Activated CD8-positive, alpha-beta T cell treated with anti-CD3 and anti-CD28 coated beads for 36 hours (primary cell): ENCODE data around the gene INPP5F. TPM values are rescaled to one million over a fixed set of nuclear protein-coding genes. Genes with fewer than 3 reads are reported as not detected.

Source experiments
- ATAC-seq: fragments of 200-7000 bp; cut with Tn5 transposase; one replicate; pipeline ENCODE4 v1.10.0; 2021; ENCODE audit warnings: mild to moderate bottlenecking, moderate library complexity
- CTCF ChIA-PET: fragments of 350-600 bp; sonication (Branson Sonifier 250); formaldehyde crosslinking; loops from one replicate; lab custom pipeline; 2021; ENCODE audit warnings: antibody characterized with exemption; lab: Charles Lee
- POLR2A ChIA-PET: fragments of 350-600 bp; sonication (Branson Sonifier 250); formaldehyde crosslinking; loops from one replicate; lab custom pipeline; 2021; ENCODE audit warnings: antibody characterized with exemption; lab: Charles Lee
- DNase-seq: peaks from one replicate; pipeline ENCODE4 v3.0.0-alpha.2; 2020
- H3K27ac Mint-ChIP-seq: one replicate; pipeline ENCODE4 v1.8.0; 2021; ENCODE audit warnings: mild to moderate bottlenecking, mixed read lengths
- H3K27me3 Mint-ChIP-seq: one replicate; pipeline ENCODE4 v1.8.0; 2021; ENCODE audit warnings: mixed read lengths
- H3K36me3 Mint-ChIP-seq: one replicate; pipeline ENCODE4 v1.8.0; 2021; ENCODE audit warnings: low read depth, mixed read lengths
- H3K4me1 Mint-ChIP-seq: one replicate; pipeline ENCODE4 v1.8.0; 2021; ENCODE audit warnings: low read depth, mixed read lengths
- H3K4me3 Mint-ChIP-seq: one replicate; pipeline ENCODE4 v1.8.0; 2021; ENCODE audit warnings: mild to moderate bottlenecking, moderate library complexity, mixed read lengths
- H3K9me3 Mint-ChIP-seq: one replicate; pipeline ENCODE4 v1.8.0; 2021; ENCODE audit warnings: mixed read lengths
- intact Hi-C: fragments of 100-400 bp; cut with micrococcal nuclease; formaldehyde crosslinking; loops from one replicate; pipeline ENCODE4 v1.10.0; 2022
- total RNA-seq, 2 experiments: library from RNA; stranded (reverse); gene quantifications; one replicate each; pipeline ENCODE4 v1.2.3, GENCODE V29; 2021
- TF ChIP-seq, protein P1 (sequence below): fragments of 200-600 bp; IDR thresholded peaks from one replicate; pipeline ENCODE4 v1.8.0; 2022; ENCODE audit warnings: antibody characterized with exemption, mild to moderate bottlenecking

Gene INPP5F
- total RNA-seq, 2 experiments from 2014 or later = 10.7 TPM

DNA sequence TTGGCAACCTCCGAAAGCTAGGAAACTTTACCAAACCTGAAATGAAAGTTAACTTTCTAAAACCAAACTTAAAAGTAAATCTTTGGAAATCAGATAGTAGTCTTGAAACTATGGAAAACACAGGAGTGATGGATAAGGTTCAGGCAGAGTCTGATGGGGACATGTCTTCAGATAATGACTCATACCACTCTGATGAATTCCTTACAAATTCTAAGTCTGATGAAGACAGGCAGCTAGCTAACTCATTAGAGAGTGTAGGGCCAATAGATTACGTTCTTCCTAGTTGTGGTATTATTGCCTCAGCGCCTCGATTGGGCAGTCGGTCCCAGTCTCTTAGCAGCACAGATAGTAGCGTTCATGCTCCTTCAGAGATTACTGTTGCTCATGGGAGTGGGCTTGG lies 100.9 kb downstream of the INPP5F start:
- TF ChIP-seq, protein P1, sequence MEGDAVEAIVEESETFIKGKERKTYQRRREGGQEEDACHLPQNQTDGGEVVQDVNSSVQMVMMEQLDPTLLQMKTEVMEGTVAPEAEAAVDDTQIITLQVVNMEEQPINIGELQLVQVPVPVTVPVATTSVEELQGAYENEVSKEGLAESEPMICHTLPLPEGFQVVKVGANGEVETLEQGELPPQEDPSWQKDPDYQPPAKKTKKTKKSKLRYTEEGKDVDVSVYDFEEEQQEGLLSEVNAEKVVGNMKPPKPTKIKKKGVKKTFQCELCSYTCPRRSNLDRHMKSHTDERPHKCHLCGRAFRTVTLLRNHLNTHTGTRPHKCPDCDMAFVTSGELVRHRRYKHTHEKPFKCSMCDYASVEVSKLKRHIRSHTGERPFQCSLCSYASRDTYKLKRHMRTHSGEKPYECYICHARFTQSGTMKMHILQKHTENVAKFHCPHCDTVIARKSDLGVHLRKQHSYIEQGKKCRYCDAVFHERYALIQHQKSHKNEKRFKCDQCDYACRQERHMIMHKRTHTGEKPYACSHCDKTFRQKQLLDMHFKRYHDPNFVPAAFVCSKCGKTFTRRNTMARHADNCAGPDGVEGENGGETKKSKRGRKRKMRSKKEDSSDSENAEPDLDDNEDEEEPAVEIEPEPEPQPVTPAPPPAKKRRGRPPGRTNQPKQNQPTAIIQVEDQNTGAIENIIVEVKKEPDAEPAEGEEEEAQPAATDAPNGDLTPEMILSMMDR = no peak
- H3K4me1 Mint-ChIP-seq = no peaks in the 10 kb centered on the region
- no peaks in the 10 kb centered on the region for H3K27me3 Mint-ChIP-seq
- ChIA-PET CTCF (interaction anchor here (0.6 to 1.2 kb wide), 2 partner anchors 76 to 140 kb away, joined by 3 read pairs; no protein-coding TSS in a partner anchor), POLR2A (no interaction called here)
- intact Hi-C loops = no loop called here
- no peak overlapping the region for H3K4me3 Mint-ChIP-seq
- H3K36me3 Mint-ChIP-seq = peaks cover 26% of the 10 kb centered on the region
- DNase-seq (no peak), ATAC-seq (no peak)
- no peaks in the 10 kb centered on the region for H3K9me3 Mint-ChIP-seq
- H3K27ac Mint-ChIP-seq = no peak overlapping the region

DNA sequence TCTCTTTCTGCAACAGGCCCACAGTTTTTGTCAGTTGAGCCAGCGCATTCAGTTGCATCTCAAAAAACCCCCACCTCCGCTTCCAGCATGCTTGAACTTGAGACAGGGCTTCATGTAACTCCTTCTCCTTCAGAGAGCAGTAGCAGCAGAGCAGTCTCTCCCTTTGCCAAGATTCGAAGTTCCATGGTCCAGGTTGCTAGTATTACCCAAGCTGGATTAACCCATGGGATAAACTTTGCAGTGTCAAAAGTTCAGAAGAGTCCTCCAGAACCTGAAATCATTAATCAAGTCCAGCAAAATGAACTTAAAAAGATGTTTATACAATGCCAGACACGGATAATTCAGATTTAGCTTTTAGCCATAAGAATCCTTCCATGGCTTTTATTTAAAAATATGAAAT lies 101.6 kb downstream of the INPP5F start:
- Mint-ChIP-seq H3K4me1 (no peaks in the 10 kb centered on the region), H3K27me3 (no peaks in the 10 kb centered on the region), H3K9me3 (no peaks in the 10 kb centered on the region), H3K36me3 (peaks cover 31% of the 10 kb centered on the region), H3K27ac (no peak overlapping the region), H3K4me3 (no peak overlapping the region)
- TF ChIP-seq, protein P1 = no peak
- ChIA-PET CTCF (interaction anchor here (1.2 kb wide), 1 partner anchor 140 kb away, joined by 3 read pairs; no protein-coding TSS in a partner anchor), POLR2A (interaction anchor here (0.5 kb wide), 1 partner anchor 9 kb away, joined by 3 read pairs; no protein-coding TSS in a partner anchor)
- intact Hi-C loops = no loop called here
- no peak for ATAC-seq
- DNase-seq = no peak

DNA sequence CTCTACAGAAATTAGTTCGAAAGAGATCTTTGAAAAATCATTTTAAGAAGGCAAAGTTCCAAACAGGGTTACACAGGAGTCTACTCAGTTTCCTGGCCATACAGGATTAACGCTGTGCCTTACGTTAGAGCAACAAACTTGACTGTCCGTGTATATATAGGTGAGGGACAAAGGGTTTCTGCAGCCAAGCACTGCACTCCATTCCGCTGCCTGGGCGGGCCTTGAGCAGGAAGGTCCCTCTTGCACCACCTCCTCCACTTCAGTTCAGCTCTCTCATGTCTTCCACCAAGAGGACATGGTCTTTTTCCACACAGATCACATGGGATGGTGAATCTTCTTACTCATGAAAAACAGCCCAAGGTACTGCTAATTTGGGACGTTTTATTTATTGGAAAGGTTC lies 103.6 kb downstream of the INPP5F start:
- no peak for DNase-seq
- no peaks in the 10 kb centered on the region for H3K27me3 Mint-ChIP-seq
- ATAC-seq = no peak
- no peak overlapping the region for H3K4me3 Mint-ChIP-seq
- H3K9me3 Mint-ChIP-seq = peaks cover 5% of the 10 kb centered on the region
- peak overlapping the region; percentile 36 for H3K27ac Mint-ChIP-seq
- POLR2A ChIA-PET = no interaction called here
- intact Hi-C loops = no loop called here
- H3K36me3 Mint-ChIP-seq = peaks cover 47% of the 10 kb centered on the region
- CTCF ChIA-PET = no interaction called here
- peaks cover 10% of the 10 kb centered on the region for H3K4me1 Mint-ChIP-seq
- TF ChIP-seq, protein P1 = no peak

DNA sequence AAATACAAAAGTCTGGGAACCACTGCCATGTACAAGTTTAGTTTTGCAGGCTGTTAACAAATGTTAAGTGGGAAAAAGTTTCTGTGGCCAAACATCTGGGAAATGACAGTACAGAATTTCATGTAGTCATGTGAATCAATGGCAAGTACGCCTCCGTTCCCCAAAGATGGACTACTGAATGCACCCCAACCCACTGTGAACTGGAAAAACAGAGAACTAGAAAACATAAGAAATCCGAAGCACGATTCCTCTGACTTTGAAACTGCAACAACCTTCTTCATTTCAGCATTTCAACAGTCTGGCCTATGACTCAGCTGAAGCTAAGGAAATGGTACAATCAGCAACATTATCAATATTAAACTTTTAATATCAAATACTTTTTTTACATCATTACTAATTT lies 105.0 kb downstream of the INPP5F start:
- ChIA-PET POLR2A (interaction anchor here (0.9 to 2.0 kb wide), 2 partner anchors 8 to 294 kb away, joined by 3 to 4 read pairs; no protein-coding TSS in a partner anchor), CTCF (interaction anchor here (1.1 to 3.5 kb wide), 4 partner anchors 29 to 143 kb away, joined by 3 to 18 read pairs (median 8); no protein-coding TSS in a partner anchor)
- no peak overlapping the region for H3K4me3 Mint-ChIP-seq
- no peaks in the 10 kb centered on the region for H3K27me3 Mint-ChIP-seq
- no peak for DNase-seq
- H3K27ac Mint-ChIP-seq = no peak overlapping the region
- intact Hi-C loops = loop anchor here (10.0 kb wide), 1 partner anchor 146 kb away; no protein-coding TSS in a partner anchor
- H3K9me3 Mint-ChIP-seq = peaks cover 11% of the 10 kb centered on the region
- TF ChIP-seq, protein P1 = no peak
- peaks cover 60% of the 10 kb centered on the region for H3K36me3 Mint-ChIP-seq
- peaks cover 19% of the 10 kb centered on the region for H3K4me1 Mint-ChIP-seq
- no peak for ATAC-seq

DNA sequence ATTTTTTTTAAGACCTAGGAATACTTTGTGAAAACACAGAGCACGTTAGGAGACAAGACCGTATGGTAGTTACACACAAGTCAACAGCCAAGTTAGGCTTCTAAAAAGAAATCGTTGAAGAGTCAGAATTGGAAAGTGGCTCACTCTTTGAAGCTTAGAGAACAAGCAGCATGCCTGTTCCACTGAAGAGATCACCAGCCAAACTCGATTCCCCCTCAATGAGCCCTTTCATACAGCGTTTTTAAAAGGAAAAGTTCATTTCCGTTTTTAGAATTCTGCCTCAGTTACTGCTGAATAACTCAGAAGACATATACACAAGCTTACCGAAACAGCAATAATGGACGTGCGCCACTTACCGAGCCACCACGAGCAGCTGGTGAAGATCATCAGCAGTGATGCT lies 105.8 kb downstream of the INPP5F start:
- H3K4me3 Mint-ChIP-seq = no peak overlapping the region
- TF ChIP-seq, protein P1 = no peak
- H3K9me3 Mint-ChIP-seq = peaks cover 11% of the 10 kb centered on the region
- H3K36me3 Mint-ChIP-seq = peaks cover 67% of the 10 kb centered on the region
- H3K4me1 Mint-ChIP-seq = peaks cover 19% of the 10 kb centered on the region
- peak overlapping the region; percentile 12 for H3K27ac Mint-ChIP-seq
- ChIA-PET CTCF (interaction anchor here (1.1 to 3.5 kb wide), 5 partner anchors 28 to 144 kb away, joined by 3 to 18 read pairs (median 6); no protein-coding TSS in a partner anchor), POLR2A (interaction anchor here (0.9 to 2.0 kb wide), 3 partner anchors 9 to 295 kb away, joined by 3 to 4 read pairs (median 3); no protein-coding TSS in a partner anchor)
- intact Hi-C loops = loop anchor here (10.0 kb wide), 1 partner anchor 147 kb away; no protein-coding TSS in a partner anchor
- ATAC-seq = no peak
- H3K27me3 Mint-ChIP-seq = no peaks in the 10 kb centered on the region
- no peak for DNase-seq
